IMR-90 (cell line): ENCODE data around the gene MPP2. TPM values are rescaled to one million over a fixed set of nuclear protein-coding genes. Genes with fewer than 3 reads are reported as not detected.

ENCODE experiments used
- ATAC-seq: fragments of 200-7000 bp; cut with Tn5 transposase; 2 replicates; pipeline ENCODE4 v1.9.1; 2020; ENCODE audit warnings: low read depth, mild to moderate bottlenecking, moderate library complexity
- BruUV-seq: library from RNA; stranded (reverse); fragments of 400-500 nt; replicated peaks from 2 replicates; lab custom pipeline; 2021; lab: Mats Ljungman, UMichigan
- CTCF ChIA-PET: fragments of 300-600 bp; formaldehyde crosslinking; extraction: SDS; loops from one replicate; lab custom pipeline; 2021; ENCODE audit warnings: antibody characterized with exemption; lab: Yijun Ruan, JAX
- POLR2A ChIA-PET: fragments of 300-600 bp; sonication (Branson Sonifier 250); formaldehyde crosslinking; loops from one replicate; lab custom pipeline; 2022; ENCODE audit warnings: antibody characterized with exemption; ENCODE audit not compliant: unreplicated experiment; lab: Charles Lee
- DNase-seq: peaks from one replicate; pipeline ENCODE4 v3.0.0; 2013
- H2AFZ ChIP-seq: replicated peaks from 2 replicates; pipeline ENCODE3; 2013; ENCODE audit warnings: low read length, mild to moderate bottlenecking; ENCODE audit not compliant: poor library complexity
- H2AK5ac ChIP-seq: 2 replicates; pipeline ENCODE4 v1.6.1; 2013; ENCODE audit warnings: low read depth, low read length, inconsistent platforms
- H2AK9ac ChIP-seq: replicated peaks from 2 replicates; pipeline ENCODE3; 2013; ENCODE audit warnings: mild to moderate bottlenecking, low read depth, low read length, moderate library complexity; ENCODE audit not compliant: poor library complexity
- H2BK120ac ChIP-seq: 2 replicates; pipeline ENCODE4 v1.6.1; 2013; ENCODE audit warnings: low read depth, low read length, inconsistent platforms
- H2BK15ac ChIP-seq: 3 replicates; pipeline ENCODE4 v1.6.1; 2013; ENCODE audit warnings: low read depth, low read length, inconsistent platforms
- H2BK20ac ChIP-seq: 2 replicates; pipeline ENCODE4 v1.6.1; 2013; ENCODE audit warnings: low read depth, mild to moderate bottlenecking, inconsistent platforms, low read length, moderate library complexity
- H2BK5ac ChIP-seq: 2 replicates; pipeline ENCODE4 v1.6.1; 2013; ENCODE audit warnings: mild to moderate bottlenecking, low read depth, low read length, inconsistent platforms; ENCODE audit not compliant: poor library complexity, severe bottlenecking
- H3K14ac ChIP-seq: replicated peaks from 2 replicates; pipeline ENCODE4 v1.6.1; 2013; ENCODE audit warnings: low read depth, low read length, inconsistent platforms
- H3K18ac ChIP-seq: 2 replicates; pipeline ENCODE4 v1.6.1; 2013; ENCODE audit warnings: low read depth, low read length, control low read depth
- H3K23ac ChIP-seq: 2 replicates; pipeline ENCODE4 v1.6.1; 2013; ENCODE audit warnings: low read depth, low read length, inconsistent platforms
- H3K27ac ChIP-seq: 2 replicates; pipeline ENCODE4 v1.5.1; 2013; ENCODE audit warnings: mild to moderate bottlenecking, control low read depth, low read length; ENCODE audit not compliant: insufficient read depth
- H3K27me3 ChIP-seq: 2 replicates; pipeline ENCODE4 v1.6.1; 2013; ENCODE audit warnings: low read length; ENCODE audit not compliant: control insufficient read depth, insufficient read depth
- H3K36me3 ChIP-seq: 2 replicates; pipeline ENCODE4 v1.6.1; 2013; ENCODE audit warnings: low read length, mixed read lengths; ENCODE audit not compliant: control insufficient read depth, insufficient read depth
- H3K4ac ChIP-seq: 2 replicates; pipeline ENCODE4 v1.6.1; 2013; ENCODE audit warnings: low read depth, low read length, inconsistent platforms
- H3K4me1 ChIP-seq: 2 replicates; pipeline ENCODE4 v1.6.1; 2013; ENCODE audit warnings: low read length, mixed read lengths; ENCODE audit not compliant: control insufficient read depth, insufficient read depth
- H3K4me2 ChIP-seq: 2 replicates; pipeline ENCODE4 v1.6.1; 2013; ENCODE audit warnings: low read depth, mild to moderate bottlenecking, control low read depth, low read length, moderate library complexity
- H3K4me3 ChIP-seq: 2 replicates; pipeline ENCODE4 v1.5.1; 2013; ENCODE audit warnings: low read depth, mild to moderate bottlenecking, control low read depth, low read length, moderate library complexity; ENCODE audit not compliant: insufficient read depth
- H3K56ac ChIP-seq: 2 replicates; pipeline ENCODE4 v1.6.1; 2013; ENCODE audit warnings: low read length, inconsistent platforms; ENCODE audit not compliant: insufficient read depth; ENCODE audit errors: extremely low read depth
- H3K79me1 ChIP-seq, 2 experiments: 2 replicates each; pipeline ENCODE4 v1.6.1; 2013; ENCODE audit warnings: low read length in 2 of 2, inconsistent platforms in 1 of 2, low read depth in 1 of 2
- H3K9ac ChIP-seq: 2 replicates; pipeline ENCODE4 v1.6.1; 2013; ENCODE audit warnings: low read depth, low read length, control low read depth
- H3K9me1 ChIP-seq: 2 replicates; pipeline ENCODE4 v1.6.1; 2013; ENCODE audit warnings: low read length, inconsistent platforms; ENCODE audit not compliant: insufficient read depth
- H3K9me3 ChIP-seq: 2 replicates; pipeline ENCODE4 v1.6.1; 2013; ENCODE audit warnings: low read length; ENCODE audit not compliant: control insufficient read depth, insufficient read depth
- H4K20me1 ChIP-seq: 2 replicates; pipeline ENCODE4 v1.6.1; 2013; ENCODE audit warnings: low read length, inconsistent platforms; ENCODE audit not compliant: insufficient read depth
- H4K5ac ChIP-seq: 2 replicates; pipeline ENCODE4 v1.6.1; 2013; ENCODE audit warnings: mild to moderate bottlenecking, low read depth, low read length, control low read depth
- H4K8ac ChIP-seq, 2 experiments: 2 replicates each; pipeline ENCODE4 v1.6.1; 2013; ENCODE audit warnings: low read depth in 2 of 2, low read length in 2 of 2, control low read depth in 1 of 2, inconsistent platforms in 1 of 2
- H4K91ac ChIP-seq: 2 replicates; pipeline ENCODE4 v1.6.1; 2013; ENCODE audit warnings: low read depth, low read length, inconsistent platforms; ENCODE audit not compliant: insufficient read depth
- CHD1 ChIP-seq: IDR thresholded peaks from 2 replicates; pipeline ENCODE4 v1.6.1; 2012; ENCODE audit warnings: low read depth, low read length, improper control_type of control experiment
- RAD21 ChIP-seq: IDR thresholded peaks from 2 replicates; pipeline ENCODE4 v1.6.1; 2012; ENCODE audit warnings: low read length, improper control_type of control experiment
- RFX5 ChIP-seq: IDR thresholded peaks from 2 replicates; pipeline ENCODE4 v1.8.0; 2012; ENCODE audit warnings: low read depth, mild to moderate bottlenecking, low read length, moderate library complexity
- WGBS, 2 experiments: methylation state at CpG; one replicate each; pipeline versions ENCODE4 v1.1.5 to v1.1.7; 2013; ENCODE audit warnings: missing lambda C conversion rate in 2 of 2; ENCODE audit not compliant: insufficient read length in 1 of 2; ENCODE audit errors: extremely low coverage in 2 of 2; 5-methylcytosine and 5-hydroxymethylcytosine counted together
- dilution Hi-C: fragments of 300-500 bp; cut with HindIII; formaldehyde crosslinking; loops from one replicate; pipeline ENCODE4 v1.14.3; 2018; ENCODE audit warnings: low sequenced_read_pairs; ENCODE audit not compliant: unreplicated experiment
- in situ Hi-C: fragments of 300-500 bp; cut with MboI; formaldehyde crosslinking; loops from 3 replicates; pipeline ENCODE4 v1.14.3; 2019; ENCODE audit warnings: low sequenced_read_pairs, inconsistent platforms, mixed read lengths
- intact Hi-C: fragments of 100-400 bp; cut with micrococcal nuclease; formaldehyde crosslinking; loops from 2 replicates; pipeline ENCODE4 v1.10.0; 2022
- polyA plus RNA-seq, 3 experiments: library from polyadenylated mRNA; depleted of rRNA; stranded (reverse); fragments of >200 nt; gene quantifications; 2 replicates each; pipeline ENCODE4 v1.2.3, GENCODE V29; 2012; ENCODE audit warnings: low replicate concordance in 1 of 3
- total RNA-seq: library from RNA; depleted of rRNA; stranded (reverse); fragments of >200 nt; gene quantifications from 2 replicates; pipeline ENCODE4 v1.2.3, GENCODE V29; 2012

The MPP2 gene
- total and polyA plus RNA-seq, 2 of the 4 experiments (the other 2 are of a cell fraction) = 3.2 to 3.8 TPM

GRCh38 chr17:43881181-43881580 lies 26.2 kb downstream of the MPP2 start:
- H2BK5ac ChIP-seq = no peak overlapping the region
- no peak overlapping the region for H2AK9ac ChIP-seq
- H2AFZ ChIP-seq = no peak overlapping the region
- no peak overlapping the region for H2AK5ac ChIP-seq
- no peaks in the 10 kb centered on the region for H3K36me3 ChIP-seq
- no peak overlapping the region for H3K4me2 ChIP-seq
- H2BK20ac ChIP-seq = no peak overlapping the region
- no peak overlapping the region for H4K8ac ChIP-seq
- no peak overlapping the region for H3K9ac ChIP-seq
- ChIA-PET POLR2A (no interaction called here), CTCF (interaction anchor here (0.7 kb wide), 1 partner anchor 103 kb away, joined by 3 read pairs; no protein-coding TSS in a partner anchor)
- no peak overlapping the region for H3K56ac ChIP-seq
- no peak overlapping the region for H3K18ac ChIP-seq
- no peak overlapping the region for H3K27ac ChIP-seq
- no TSS peak for BruUV-seq
- intact Hi-C loops (no loop called here), in situ Hi-C loops (no loop called here), dilution Hi-C loops (no loop called here)
- peaks cover 2% of the 10 kb centered on the region; the same call in 1 of the 2 replicates for H3K4me1 ChIP-seq
- no peak overlapping the region for H3K23ac ChIP-seq
- no peaks in the 10 kb centered on the region for H3K9me3 ChIP-seq
- H3K27me3 ChIP-seq = peaks cover 2% of the 10 kb centered on the region
- DNase-seq (no peak), ATAC-seq (no peak)
- no peak overlapping the region for H4K5ac ChIP-seq
- no peaks in the 10 kb centered on the region for H3K9me1 ChIP-seq
- no peak overlapping the region for H4K91ac ChIP-seq
- no CpG with 5 or more reads among the region's 12 CpGs for WGBS, 2 experiments
- H3K79me1 ChIP-seq = no peaks in the 10 kb centered on the region
- no peak overlapping the region for H2BK120ac ChIP-seq
- no peak overlapping the region for H3K4me3 ChIP-seq
- no peak overlapping the region for H3K4ac ChIP-seq
- no peaks in the 10 kb centered on the region for H4K20me1 ChIP-seq
- no peak overlapping the region for H3K14ac ChIP-seq
- no peak overlapping the region for H2BK15ac ChIP-seq
- TF ChIP-seq RAD21 (no peak), RFX5 (no peak), CHD1 (no peak)
